Activated naive CD4-positive, alpha-beta T cell treated with anti-CD3 and anti-CD28 coated beads, Interleukin-2, amount 50 U/mL, for 24 hours (primary cell): Measurements from ENCODE around the gene MYO19.
"Not testable (repeated sequence)": the region's sequence is repeated elsewhere in the genome, so short reads cannot be mapped to it uniquely, and the experiment has no call there.

Experiments used
- H3K27ac Mint-ChIP-seq: one replicate; pipeline ENCODE4 v1.8.0; 2021; ENCODE audit warnings: mild to moderate bottlenecking, mixed read lengths
- H3K27me3 Mint-ChIP-seq: one replicate; pipeline ENCODE4 v1.8.0; 2021; ENCODE audit warnings: mixed read lengths
- H3K36me3 Mint-ChIP-seq: one replicate; pipeline ENCODE4 v1.8.0; 2021; ENCODE audit warnings: mixed read lengths
- H3K4me1 Mint-ChIP-seq: one replicate; pipeline ENCODE4 v1.8.0; 2021; ENCODE audit warnings: mixed read lengths
- H3K4me3 Mint-ChIP-seq: one replicate; pipeline ENCODE4 v1.8.0; 2021; ENCODE audit warnings: mild to moderate bottlenecking, mixed read lengths
- H3K9me3 Mint-ChIP-seq: one replicate; pipeline ENCODE4 v1.8.0; 2021; ENCODE audit warnings: mixed read lengths

The MYO19 gene

GRCh38 chr17:36512641-36513040 is 22.0 kb downstream of the MYO19 start:
- no peaks in the 10 kb centered on the region for H3K27me3 Mint-ChIP-seq
- no peaks in the 10 kb centered on the region for H3K9me3 Mint-ChIP-seq
- no peaks in the 10 kb centered on the region for H3K4me1 Mint-ChIP-seq
- H3K27ac Mint-ChIP-seq: no peak overlapping the region
- no peak overlapping the region for H3K4me3 Mint-ChIP-seq
- H3K36me3 Mint-ChIP-seq: peaks cover 8% of the 10 kb centered on the region

GRCh38 chr17:36511216-36511615 is 23.5 kb downstream of the MYO19 start:
- no peak overlapping the region for H3K4me3 Mint-ChIP-seq

GRCh38 chr17:36510636-36511035 is 24.0 kb downstream of the MYO19 start:
- Mint-ChIP-seq H3K36me3 (peaks cover 7% of the 10 kb centered on the region), H3K27ac (no peak overlapping the region), H3K9me3 (no peaks in the 10 kb centered on the region)

More at GRCh38 chr17:36511216-36511615, 23.5 kb downstream of the MYO19 start:
- H3K9me3 Mint-ChIP-seq: no peaks in the 10 kb centered on the region
- H3K4me1 Mint-ChIP-seq: no peaks in the 10 kb centered on the region
- H3K27ac Mint-ChIP-seq: no peak overlapping the region
- H3K36me3 Mint-ChIP-seq: peaks cover 7% of the 10 kb centered on the region
- no peaks in the 10 kb centered on the region for H3K27me3 Mint-ChIP-seq

GRCh38 chr17:36509272-36509985 is 25.2 kb downstream of the MYO19 start:
- H3K27ac Mint-ChIP-seq: no peak overlapping the region
- no peaks in the 10 kb centered on the region for H3K27me3 Mint-ChIP-seq
- no peak overlapping the region for H3K4me3 Mint-ChIP-seq
- H3K36me3 Mint-ChIP-seq: peaks cover 7% of the 10 kb centered on the region
- no peaks in the 10 kb centered on the region for H3K4me1 Mint-ChIP-seq
- H3K9me3 Mint-ChIP-seq: no peaks in the 10 kb centered on the region

More at GRCh38 chr17:36510636-36511035, 24.0 kb downstream of the MYO19 start:
- Mint-ChIP-seq H3K27me3 (no peaks in the 10 kb centered on the region), H3K4me1 (no peaks in the 10 kb centered on the region), H3K4me3 (no peak overlapping the region)

- not testable (repeated sequence) for H3K9me3 Mint-ChIP-seq, H3K27me3 Mint-ChIP-seq, H3K4me1 Mint-ChIP-seq, H3K4me3 Mint-ChIP-seq, H3K27ac Mint-ChIP-seq, H3K36me3 Mint-ChIP-seq
Measured at GRCh38 chr17:36508439-36508838, 26.2 kb downstream of the MYO19 start.

GRCh38 chr17:36507266-36507665 is 27.4 kb downstream of the MYO19 start:
- H3K36me3 Mint-ChIP-seq: peaks cover 14% of the 10 kb centered on the region
- H3K27me3 Mint-ChIP-seq: no peaks in the 10 kb centered on the region
- H3K4me3 Mint-ChIP-seq: no peak overlapping the region
- no peak overlapping the region for H3K27ac Mint-ChIP-seq
- peaks cover 5% of the 10 kb centered on the region for H3K4me1 Mint-ChIP-seq
- no peaks in the 10 kb centered on the region for H3K9me3 Mint-ChIP-seq

GRCh38 chr17:36506831-36507230 is 27.8 kb downstream of the MYO19 start:
- Mint-ChIP-seq H3K4me3 (no peak overlapping the region), H3K9me3 (no peaks in the 10 kb centered on the region), H3K27me3 (no peaks in the 10 kb centered on the region), H3K4me1 (peaks cover 5% of the 10 kb centered on the region), H3K36me3 (peaks cover 14% of the 10 kb centered on the region), H3K27ac (no peak overlapping the region)

- H3K9me3 Mint-ChIP-seq: no peaks in the 10 kb centered on the region
Measured at GRCh38 chr17:36506249-36506826, 28.3 kb downstream of the MYO19 start.

GRCh38 chr17:36505171-36505570 is 29.5 kb downstream of the MYO19 start:
- Mint-ChIP-seq H3K9me3 (no peaks in the 10 kb centered on the region), H3K27ac (no peak overlapping the region), H3K27me3 (no peaks in the 10 kb centered on the region), H3K4me3 (no peak overlapping the region), H3K4me1 (peaks cover 5% of the 10 kb centered on the region), H3K36me3 (peaks cover 15% of the 10 kb centered on the region)

More at GRCh38 chr17:36506249-36506826, 28.3 kb downstream of the MYO19 start:
- Mint-ChIP-seq H3K27ac (no peak overlapping the region), H3K4me3 (no peak overlapping the region), H3K36me3 (peaks cover 15% of the 10 kb centered on the region), H3K27me3 (no peaks in the 10 kb centered on the region), H3K4me1 (peaks cover 5% of the 10 kb centered on the region)

GRCh38 chr17:36504156-36504545 is 30.5 kb downstream of the MYO19 start:
- Mint-ChIP-seq H3K4me1 (peaks cover 5% of the 10 kb centered on the region), H3K27me3 (no peaks in the 10 kb centered on the region), H3K4me3 (no peak overlapping the region), H3K9me3 (no peaks in the 10 kb centered on the region), H3K27ac (no peak overlapping the region), H3K36me3 (peaks cover 12% of the 10 kb centered on the region)

GRCh38 chr17:36503456-36504155 is 31.1 kb downstream of the MYO19 start:
- H3K9me3 Mint-ChIP-seq: no peaks in the 10 kb centered on the region
- no peaks in the 10 kb centered on the region for H3K27me3 Mint-ChIP-seq
- H3K4me1 Mint-ChIP-seq: peaks cover 5% of the 10 kb centered on the region
- no peak overlapping the region for H3K4me3 Mint-ChIP-seq
- H3K27ac Mint-ChIP-seq: peak overlapping the region; percentile 42
- peaks cover 12% of the 10 kb centered on the region for H3K36me3 Mint-ChIP-seq

GRCh38 chr17:36501963-36502362 is 32.7 kb downstream of the MYO19 start:
- H3K4me1 Mint-ChIP-seq: peaks cover 5% of the 10 kb centered on the region
- H3K36me3 Mint-ChIP-seq: peaks cover 14% of the 10 kb centered on the region
- H3K27ac Mint-ChIP-seq: no peak overlapping the region
- no peak overlapping the region for H3K4me3 Mint-ChIP-seq
- H3K9me3 Mint-ChIP-seq: no peaks in the 10 kb centered on the region
- no peaks in the 10 kb centered on the region for H3K27me3 Mint-ChIP-seq

GRCh38 chr17:36501351-36501750 is 33.3 kb downstream of the MYO19 start:
- H3K27me3 Mint-ChIP-seq: no peaks in the 10 kb centered on the region
- peaks cover 5% of the 10 kb centered on the region for H3K4me1 Mint-ChIP-seq
- no peak overlapping the region for H3K4me3 Mint-ChIP-seq
- H3K27ac Mint-ChIP-seq: no peak overlapping the region
- H3K9me3 Mint-ChIP-seq: no peaks in the 10 kb centered on the region
- H3K36me3 Mint-ChIP-seq: peaks cover 13% of the 10 kb centered on the region

- Mint-ChIP-seq H3K27ac (no peak overlapping the region), H3K4me3 (no peak overlapping the region), H3K36me3 (peaks cover 12% of the 10 kb centered on the region)
Measured at GRCh38 chr17:36500745-36501225, 33.9 kb downstream of the MYO19 start.

GRCh38 chr17:36498560-36499300 is 35.9 kb downstream of the MYO19 start:
- no peak overlapping the region for H3K4me3 Mint-ChIP-seq
- H3K4me1 Mint-ChIP-seq: peaks cover 9% of the 10 kb centered on the region
- peaks cover 14% of the 10 kb centered on the region for H3K36me3 Mint-ChIP-seq

More at GRCh38 chr17:36500745-36501225, 33.9 kb downstream of the MYO19 start:
- peaks cover 5% of the 10 kb centered on the region for H3K4me1 Mint-ChIP-seq
- no peaks in the 10 kb centered on the region for H3K9me3 Mint-ChIP-seq
- H3K27me3 Mint-ChIP-seq: no peaks in the 10 kb centered on the region

More at GRCh38 chr17:36498560-36499300, 35.9 kb downstream of the MYO19 start:
- Mint-ChIP-seq H3K27me3 (no peaks in the 10 kb centered on the region), H3K27ac (no peak overlapping the region), H3K9me3 (no peaks in the 10 kb centered on the region)
